Measurements from ENCODE around the gene RPS6KA3.
"Not testable (repeated sequence)": the region's sequence is repeated elsewhere in the genome, so short reads cannot be mapped to it uniquely, and the experiment has no call there.

RPS6KA3 gene

DNA sequence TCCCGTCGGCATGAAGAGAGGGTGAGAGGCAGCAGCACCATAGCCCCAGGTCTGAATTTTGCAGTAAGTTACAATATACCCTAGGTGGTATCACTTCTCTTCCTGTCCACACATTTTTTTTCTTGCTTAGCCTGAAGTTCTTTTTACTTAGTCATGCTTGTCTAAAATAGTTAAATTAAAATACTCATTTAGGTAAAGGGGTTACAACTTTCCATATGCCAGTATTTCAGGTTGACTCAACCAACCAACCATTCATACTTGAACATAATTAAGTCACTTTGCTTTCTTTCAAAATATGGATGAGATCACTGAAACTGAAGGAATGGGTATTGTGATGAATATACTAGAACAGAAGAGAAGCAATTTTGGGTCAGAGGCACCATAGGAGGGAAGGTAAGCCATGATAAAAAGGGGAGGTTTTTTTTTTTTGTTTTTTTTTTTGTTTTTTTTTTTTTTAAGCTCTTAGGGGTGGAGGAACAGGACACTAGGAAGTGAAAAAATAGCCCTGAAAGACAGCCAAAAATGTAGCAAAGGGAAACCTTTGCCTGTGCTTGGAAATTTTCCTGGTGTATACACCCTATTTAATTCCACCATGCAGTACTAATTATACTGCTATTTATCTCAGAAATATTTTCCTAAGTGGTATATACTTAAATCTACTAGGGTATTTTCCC lies 41.8 kb downstream of the RPS6KA3 start:
- no peak for DNase-seq (ENCODE audit: low read depth in 1 of 2, low spot score in 1 of 2)

GRCh38 chrX:20221902-20222301 lies 44.8 kb downstream of the RPS6KA3 start:
- DNase-seq (ENCODE audit: low read depth in 1 of 2, low spot score in 1 of 2) = no peak

DNA sequence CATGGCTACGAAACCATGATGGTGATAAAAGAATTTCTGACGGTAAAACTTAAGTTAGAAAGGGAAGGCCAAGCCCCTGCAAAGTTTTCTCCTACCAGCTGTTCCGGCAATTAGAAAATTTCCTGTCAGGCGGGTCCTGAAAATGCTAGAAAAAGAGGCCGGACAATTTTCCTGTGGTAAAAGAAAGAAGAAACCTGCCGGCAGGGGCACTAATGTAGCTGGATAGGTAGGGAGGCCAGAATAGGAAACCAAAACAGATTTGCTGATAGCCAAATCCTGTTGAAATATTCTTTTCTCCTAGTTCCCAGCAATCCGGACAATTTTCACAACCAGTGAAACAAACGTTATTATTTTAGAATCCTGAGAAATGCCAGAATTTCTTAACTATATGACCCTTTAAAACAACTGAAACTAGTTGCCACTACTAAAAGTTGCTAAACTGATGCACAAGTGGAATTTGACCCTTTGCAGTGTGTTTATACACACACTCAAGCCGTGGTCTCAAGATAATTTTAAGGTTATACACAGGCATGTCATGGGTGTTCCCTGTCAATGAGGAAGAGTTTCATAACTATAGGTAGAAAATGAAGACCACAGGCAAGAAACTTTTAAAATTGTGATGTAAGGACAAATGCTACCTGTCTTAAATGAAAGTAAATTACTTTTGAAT lies 47.7 kb downstream of the RPS6KA3 start:
- DNase-seq (ENCODE audit: low read depth in 1 of 2, low spot score in 1 of 2) = no peak

- no peak for DNase-seq (ENCODE audit: low read depth in 1 of 2, low spot score in 1 of 2)
Observed at GRCh38 chrX:20217906-20218305, 48.8 kb downstream of the RPS6KA3 start.

- DNase-seq (ENCODE audit: low read depth in 1 of 2, low spot score in 1 of 2) = no peak
Observed at GRCh38 chrX:20217271-20217670, 49.4 kb downstream of the RPS6KA3 start.

GRCh38 chrX:20215565-20215964 lies 51.1 kb downstream of the RPS6KA3 start:
- DNase-seq (ENCODE audit: low read depth in 1 of 2, low spot score in 1 of 2) = no peak

DNA sequence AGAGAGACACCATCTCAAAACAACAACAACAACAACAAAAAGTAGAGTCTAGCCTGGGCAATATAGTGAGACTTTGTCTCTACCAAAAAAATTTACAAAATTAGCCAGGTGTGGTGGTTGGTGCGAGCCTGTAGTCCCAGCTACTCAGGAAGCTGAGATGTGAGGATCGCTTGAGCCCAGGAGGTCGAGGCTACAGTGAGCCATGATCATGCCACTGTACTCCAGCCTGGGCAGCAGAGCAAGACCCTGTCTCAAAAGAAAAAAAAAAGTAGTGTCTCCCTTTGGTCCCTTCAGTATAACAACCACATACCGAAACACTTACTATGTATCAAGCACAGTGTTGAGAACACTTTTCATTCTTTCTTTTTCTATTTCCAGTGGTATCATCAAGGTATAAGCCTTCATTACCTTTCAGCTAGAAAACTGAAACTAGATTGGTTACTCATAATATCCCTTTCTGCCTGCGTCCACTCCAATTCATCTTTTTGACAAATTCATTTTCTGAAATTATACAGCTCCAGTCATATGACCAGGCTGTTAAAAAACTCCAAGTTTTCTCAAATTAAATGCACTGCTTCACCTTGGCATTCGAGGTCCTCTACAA lies 54.1 kb downstream of the RPS6KA3 start:
- DNase-seq (ENCODE audit: low read depth in 1 of 2, low spot score in 1 of 2) = no peak

- DNase-seq (ENCODE audit: low read depth in 1 of 2, low spot score in 1 of 2) = no peak
Observed at GRCh38 chrX:20211261-20211786, 55.4 kb downstream of the RPS6KA3 start.

- no peak for DNase-seq (ENCODE audit: low read depth in 1 of 2, low spot score in 1 of 2)
Observed at GRCh38 chrX:20205927-20206708, 60.6 kb downstream of the RPS6KA3 start.

GRCh38 chrX:20204351-20204750 lies 62.4 kb downstream of the RPS6KA3 start:
- no peak for DNase-seq (ENCODE audit: low read depth in 1 of 2, low spot score in 1 of 2)

- no peak for DNase-seq (ENCODE audit: low read depth in 1 of 2, low spot score in 1 of 2)
Observed at GRCh38 chrX:20197641-20198210, 69.0 kb downstream of the RPS6KA3 start.

DNA sequence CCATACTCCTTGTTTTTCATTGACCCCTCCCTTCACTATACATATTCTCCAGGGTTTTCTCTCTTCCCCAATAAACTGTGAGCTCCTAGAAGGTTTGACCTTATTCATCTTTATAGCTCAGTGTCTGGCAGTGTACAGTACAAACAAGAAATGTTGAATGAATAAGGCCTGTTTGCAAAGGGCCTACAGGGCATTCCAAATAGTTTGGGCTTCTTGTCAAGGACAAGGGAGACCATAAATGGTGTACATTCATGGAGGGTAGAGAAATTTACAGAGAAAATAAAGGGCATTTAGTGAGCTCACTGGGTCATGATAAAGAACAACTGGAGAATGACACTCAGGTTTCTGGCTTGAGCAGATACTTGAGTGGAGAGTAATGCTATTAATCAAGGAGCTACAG lies 77.5 kb downstream of the RPS6KA3 start:
- DNase-seq (ENCODE audit: low read depth in 1 of 2, low spot score in 1 of 2) = no peak

DNA sequence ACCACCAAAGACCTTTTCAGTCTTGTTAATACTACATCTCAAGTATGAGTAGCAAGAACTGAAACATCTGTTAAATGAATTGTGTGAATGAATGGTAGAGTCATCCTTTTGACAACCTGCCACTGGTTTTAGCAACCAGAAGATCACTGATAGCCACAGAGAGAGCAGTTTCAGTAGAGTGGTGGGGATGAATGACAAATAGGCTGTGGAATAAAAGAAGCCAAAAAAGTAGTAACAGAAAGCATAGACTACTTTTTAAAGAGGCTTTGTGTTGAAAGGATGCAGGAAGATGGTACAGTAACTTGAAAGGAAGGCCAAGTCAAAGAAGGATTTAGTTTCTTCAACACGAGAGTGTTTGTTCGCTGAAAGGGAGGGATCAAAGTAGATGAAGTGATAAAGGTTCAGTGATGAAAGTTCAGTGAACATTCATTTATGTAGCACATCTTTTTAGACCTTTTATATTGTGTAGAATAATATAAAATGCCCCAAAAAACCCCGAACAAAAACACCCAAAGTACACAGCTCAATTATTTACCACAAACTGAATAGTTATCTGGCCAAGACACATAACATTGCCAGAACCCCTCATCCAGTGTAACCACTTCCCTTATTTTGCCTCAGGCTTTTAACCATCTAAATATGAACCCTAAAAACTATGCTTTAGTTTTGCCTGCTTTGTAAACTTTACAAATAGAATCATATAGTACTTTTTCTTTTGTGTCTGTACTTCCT lies 84.9 kb downstream of the RPS6KA3 start:
- no peak for DNase-seq (ENCODE audit: low read depth in 1 of 2, low spot score in 1 of 2)

- no peak for DNase-seq (ENCODE audit: low read depth in 1 of 2, low spot score in 1 of 2)
Observed at GRCh38 chrX:20177093-20177492, 89.6 kb downstream of the RPS6KA3 start.

DNA sequence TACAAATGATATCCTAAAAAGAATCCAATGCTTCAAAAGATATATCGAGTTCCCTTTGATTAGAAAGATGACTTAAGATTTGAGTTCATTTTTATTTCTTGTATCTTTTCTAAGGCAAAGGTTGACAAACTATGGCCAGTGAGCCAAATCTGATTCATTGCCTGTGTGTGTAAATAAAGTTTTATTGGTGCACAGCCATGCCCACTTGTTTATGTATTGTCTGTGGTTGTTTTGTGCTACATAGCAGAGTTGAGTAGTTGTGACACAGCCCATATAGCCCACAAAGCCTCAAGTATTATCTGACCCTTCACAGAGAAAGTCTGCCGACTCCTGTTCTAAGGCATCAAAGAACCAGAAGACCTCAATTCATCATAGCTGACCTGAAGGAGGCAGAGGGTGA lies 92.9 kb downstream of the RPS6KA3 start:
- DNase-seq (ENCODE audit: low read depth in 1 of 2, low spot score in 1 of 2) = no peak

DNA sequence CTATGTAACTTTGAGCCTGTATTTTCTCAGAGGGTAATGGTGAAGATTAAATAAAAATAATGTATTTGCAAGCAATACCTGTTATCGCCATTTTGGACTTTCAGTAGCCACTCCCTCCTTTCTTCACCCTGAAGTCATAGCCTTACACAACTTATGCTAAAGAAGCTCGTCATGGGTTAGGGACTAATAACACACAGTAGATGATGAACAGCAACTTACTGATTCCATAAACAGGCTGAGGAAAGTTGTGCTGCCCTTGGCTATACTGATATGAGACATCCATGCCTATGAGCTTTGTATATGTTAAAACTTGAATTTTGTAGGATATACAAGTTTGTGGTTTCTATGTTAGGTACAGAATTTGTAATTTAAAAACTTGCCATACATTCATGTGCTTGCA lies 93.4 kb downstream of the RPS6KA3 start:
- no peak for DNase-seq (ENCODE audit: low read depth in 1 of 2, low spot score in 1 of 2)

- DNase-seq (ENCODE audit: low read depth in 1 of 2, low spot score in 1 of 2) = no peak
Observed at GRCh38 chrX:20171887-20172286, 94.8 kb downstream of the RPS6KA3 start.

DNA sequence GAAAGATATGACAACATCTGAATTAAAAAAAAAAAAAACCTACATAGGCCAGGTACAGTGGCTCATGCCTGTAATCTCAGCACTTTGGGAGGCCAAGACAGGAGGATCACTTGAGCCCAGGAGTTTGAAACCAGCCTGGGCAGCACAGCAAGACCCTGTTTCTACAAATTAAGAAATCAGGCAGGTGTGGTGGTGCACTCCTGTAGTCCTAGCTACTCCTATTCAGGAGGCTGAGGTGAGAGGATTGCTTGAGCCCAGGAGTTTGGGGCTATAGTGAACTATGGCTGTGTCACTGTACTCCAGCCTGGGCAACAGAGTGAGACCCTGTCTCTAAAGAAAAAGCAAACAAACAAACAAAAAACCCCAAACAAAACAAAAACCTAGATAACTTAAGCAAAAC lies 104.2 kb downstream of the RPS6KA3 start:
- not testable (repeated sequence) for DNase-seq (ENCODE audit: low read depth in 1 of 2, low spot score in 1 of 2)

GRCh38 chrX:20159797-20160385 lies 106.8 kb downstream of the RPS6KA3 start:
- DNase-seq (ENCODE audit: low read depth in 1 of 2, low spot score in 1 of 2) = no peak

- DNase-seq (ENCODE audit: low read depth in 1 of 2, low spot score in 1 of 2) = no peak
Observed at GRCh38 chrX:20151689-20152088, 115.0 kb downstream of the RPS6KA3 start.
